Ishikawa (cell line): ENCODE data around the gene GALNT9.

Experiments used
- CEBPB ChIP-seq: IDR thresholded peaks from 2 replicates; pipeline ENCODE4 v1.6.1; 2012
- CREB1 ChIP-seq: IDR thresholded peaks from 2 replicates; pipeline ENCODE4 v1.6.1; 2012; ENCODE audit warnings: low read depth
- EGR1 ChIP-seq: IDR thresholded peaks from 2 replicates; pipeline ENCODE4 v1.6.1; 2012
- EP300 ChIP-seq: IDR thresholded peaks from 2 replicates; pipeline ENCODE4 v1.6.1; 2012; ENCODE audit warnings: borderline replicate concordance
- FOXM1 ChIP-seq: IDR thresholded peaks from 2 replicates; pipeline ENCODE4 v1.6.1; 2012; ENCODE audit warnings: low read depth, borderline replicate concordance
- MAX ChIP-seq: IDR thresholded peaks from 2 replicates; pipeline ENCODE4 v1.6.1; 2012
- NFIC ChIP-seq: IDR thresholded peaks from 2 replicates; pipeline ENCODE4 v1.6.1; 2012
- RAD21 ChIP-seq: IDR thresholded peaks from 2 replicates; pipeline ENCODE4 v1.6.1; 2012; ENCODE audit warnings: low read depth
- REST ChIP-seq: IDR thresholded peaks from 2 replicates; pipeline ENCODE4 v1.6.1; 2012; ENCODE audit warnings: low read depth, mild to moderate bottlenecking
- TAF1 ChIP-seq: IDR thresholded peaks from 2 replicates; pipeline ENCODE4 v1.6.1; 2012; ENCODE audit warnings: low read depth, mild to moderate bottlenecking
- TCF12 ChIP-seq: IDR thresholded peaks from 2 replicates; pipeline ENCODE4 v1.6.1; 2012; ENCODE audit warnings: low read depth
- TEAD4 ChIP-seq: IDR thresholded peaks from 2 replicates; pipeline ENCODE4 v1.6.1; 2012
- YY1 ChIP-seq: IDR thresholded peaks from 2 replicates; pipeline ENCODE4 v1.6.1; 2012; ENCODE audit warnings: low read depth
- ZBTB7A ChIP-seq: IDR thresholded peaks from 2 replicates; pipeline ENCODE4 v1.6.1; 2012; ENCODE audit warnings: low read depth
- TF ChIP-seq, protein P1 (sequence below): IDR thresholded peaks from 2 replicates; pipeline ENCODE4 v1.6.1; 2012

The GALNT9 gene

DNA sequence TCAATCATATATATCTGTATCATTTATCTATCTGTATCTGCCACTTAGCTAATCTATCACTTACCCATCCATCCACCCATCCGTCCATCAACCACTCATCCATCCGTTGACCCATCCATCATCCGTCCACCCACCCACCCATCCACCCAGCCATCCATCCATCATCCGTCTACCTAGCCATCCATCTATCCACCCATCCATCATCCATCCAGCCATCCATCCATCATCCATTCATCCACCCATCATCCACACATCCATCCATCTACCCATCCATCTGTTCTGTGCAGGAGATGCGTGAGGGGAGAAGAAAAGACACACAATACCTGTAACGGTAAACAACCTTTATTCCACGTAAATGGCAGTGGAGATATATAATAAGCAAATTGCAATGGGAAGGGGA, 165.0 kb downstream of the GALNT9 start:
- TF ChIP-seq, protein P1, sequence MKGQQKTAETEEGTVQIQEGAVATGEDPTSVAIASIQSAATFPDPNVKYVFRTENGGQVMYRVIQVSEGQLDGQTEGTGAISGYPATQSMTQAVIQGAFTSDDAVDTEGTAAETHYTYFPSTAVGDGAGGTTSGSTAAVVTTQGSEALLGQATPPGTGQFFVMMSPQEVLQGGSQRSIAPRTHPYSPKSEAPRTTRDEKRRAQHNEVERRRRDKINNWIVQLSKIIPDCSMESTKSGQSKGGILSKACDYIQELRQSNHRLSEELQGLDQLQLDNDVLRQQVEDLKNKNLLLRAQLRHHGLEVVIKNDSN, result no peak
- no peak for TF ChIP-seq ZBTB7A
- no peak for TF ChIP-seq NFIC
- TF ChIP-seq YY1, result no peak
- TF ChIP-seq TAF1, result no peak
- no peak for TF ChIP-seq CREB1
- TF ChIP-seq RAD21, result no peak
- no peak for TF ChIP-seq FOXM1
- TF ChIP-seq MAX, result no peak
- no peak for TF ChIP-seq CEBPB
- no peak for TF ChIP-seq EP300
- no peak for TF ChIP-seq EGR1
- TF ChIP-seq TCF12, result no peak
- TF ChIP-seq TEAD4, result no peak
- TF ChIP-seq REST, result no peak

DNA sequence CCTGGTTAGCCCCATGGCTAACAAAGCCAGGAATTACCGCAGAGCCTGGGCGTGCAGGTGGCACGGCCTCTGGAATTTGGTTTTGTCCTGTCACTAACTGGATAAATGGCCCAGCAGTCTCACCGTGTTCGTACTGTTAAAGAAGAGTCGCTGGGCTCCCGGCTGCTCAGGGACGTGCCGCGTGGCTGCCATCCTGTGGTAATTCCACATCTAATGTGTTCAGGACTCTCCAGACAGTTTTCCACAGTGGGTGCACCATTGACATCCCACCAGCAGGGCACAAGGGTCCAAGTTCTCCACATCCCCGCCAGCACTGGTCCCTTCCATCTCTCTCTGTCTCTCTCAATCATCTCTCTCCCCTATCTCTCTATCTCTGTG, 165.5 kb downstream of the GALNT9 start:
- TF ChIP-seq EP300, result no peak
- no peak for TF ChIP-seq TCF12
- no peak for TF ChIP-seq EGR1
- TF ChIP-seq, protein P1, result no peak
- TF ChIP-seq YY1, result no peak
- TF ChIP-seq TAF1, result no peak
- TF ChIP-seq RAD21, result no peak

GRCh38 chr12:132163041-132163910, 166.1 kb downstream of the GALNT9 start:
- TF ChIP-seq REST (no peak), RAD21 (no peak), TEAD4 (no peak)

DNA sequence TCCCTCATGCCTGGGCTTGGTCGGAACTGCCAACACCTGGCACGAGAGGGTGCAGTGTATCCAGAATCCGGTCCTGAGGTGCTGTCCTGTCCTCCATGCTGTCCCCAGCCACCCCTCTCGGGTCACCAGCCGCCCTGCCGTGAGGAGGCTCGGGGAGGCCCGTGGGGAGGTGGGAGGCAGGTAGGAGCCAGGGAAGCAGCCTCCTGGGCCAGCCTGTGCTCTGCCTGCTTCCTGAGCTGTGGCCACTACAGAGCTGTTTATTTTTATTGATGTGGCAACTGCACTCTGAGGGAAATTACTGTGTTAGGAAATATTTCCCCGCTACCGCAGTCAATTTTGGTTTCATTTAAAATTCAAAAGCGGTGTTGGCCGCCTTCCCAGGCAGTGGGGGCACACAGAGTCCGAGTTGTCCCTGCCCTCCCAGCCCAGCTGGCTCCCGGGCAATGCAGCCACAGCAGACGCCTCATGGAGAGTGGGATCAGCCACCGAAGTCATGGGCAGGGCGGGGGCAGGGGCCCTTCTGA, 166.8 kb downstream of the GALNT9 start:
- TF ChIP-seq REST (no peak), EP300 (no peak), YY1 (no peak), CEBPB (no peak)
